HG03521 (cell line): ENCODE data around the gene INPP5B.

ENCODE experiments used
- ATAC-seq: cut with Tn5 transposase; IDR thresholded peaks from one replicate; pipeline ENCODE4 v1.9.1; 2021; ENCODE audit warnings: mild to moderate bottlenecking, moderate library complexity; ENCODE audit not compliant: unreplicated experiment

The INPP5B gene

DNA sequence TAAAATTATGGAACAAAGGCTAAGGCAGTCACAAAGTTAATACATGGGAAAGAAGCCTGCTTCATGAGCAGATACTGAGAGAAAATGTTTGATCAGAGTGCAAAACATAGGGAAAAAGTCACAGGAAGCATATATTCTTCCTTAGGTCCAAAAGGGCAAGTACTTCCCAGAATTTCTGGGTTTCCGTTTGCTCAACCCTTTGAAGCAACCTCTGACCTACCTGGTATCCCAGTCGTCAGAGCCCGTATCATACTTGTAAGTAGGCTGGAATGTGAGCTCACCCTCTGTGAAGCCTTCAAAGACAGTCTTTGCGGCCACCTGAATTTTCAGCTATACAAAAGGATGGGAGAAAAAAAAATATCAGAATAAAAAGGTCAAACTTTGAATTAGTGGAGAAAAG is 67.0 kb downstream of the INPP5B start:
- no peak for ATAC-seq

DNA sequence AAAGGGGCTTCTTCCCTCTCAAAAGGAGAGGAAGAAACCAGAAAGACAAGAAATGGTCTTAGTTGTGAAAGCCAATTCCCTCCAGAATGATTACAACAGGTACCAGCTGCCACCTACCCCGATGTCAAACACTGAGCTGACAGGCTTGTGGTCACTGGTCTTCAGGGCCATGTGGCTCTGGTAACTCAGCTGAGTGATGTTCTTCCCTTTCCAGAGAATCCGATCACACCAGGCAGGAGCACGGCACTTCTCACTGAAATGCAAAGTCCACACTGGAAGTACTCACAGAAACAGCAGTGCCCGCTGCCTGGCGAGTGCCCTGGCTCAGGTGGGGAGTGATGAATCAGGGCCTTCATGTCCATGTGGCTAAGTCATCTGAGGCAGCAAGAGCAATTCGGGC is 68.8 kb downstream of the INPP5B start:
- ATAC-seq = no peak

DNA sequence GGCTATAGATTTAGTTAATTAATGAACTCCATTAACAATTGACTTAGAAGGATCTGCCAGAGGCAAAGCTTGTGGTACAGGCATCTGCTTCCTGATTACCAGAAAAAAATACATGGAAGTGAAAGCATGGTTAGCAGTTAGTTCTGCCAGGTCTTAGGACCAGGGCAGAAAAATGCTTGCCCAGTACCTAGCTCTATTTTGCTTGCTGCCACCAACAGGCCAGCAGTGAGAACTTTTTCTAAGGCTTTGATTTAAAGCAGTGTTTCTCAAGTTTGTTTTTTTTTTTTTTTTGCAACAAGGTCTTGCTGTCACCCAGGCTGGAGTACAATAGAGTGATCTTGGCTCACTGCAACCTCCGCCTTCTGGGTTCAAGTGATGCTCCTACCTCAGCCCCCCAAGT is 71.0 kb downstream of the INPP5B start:
- no peak for ATAC-seq

DNA sequence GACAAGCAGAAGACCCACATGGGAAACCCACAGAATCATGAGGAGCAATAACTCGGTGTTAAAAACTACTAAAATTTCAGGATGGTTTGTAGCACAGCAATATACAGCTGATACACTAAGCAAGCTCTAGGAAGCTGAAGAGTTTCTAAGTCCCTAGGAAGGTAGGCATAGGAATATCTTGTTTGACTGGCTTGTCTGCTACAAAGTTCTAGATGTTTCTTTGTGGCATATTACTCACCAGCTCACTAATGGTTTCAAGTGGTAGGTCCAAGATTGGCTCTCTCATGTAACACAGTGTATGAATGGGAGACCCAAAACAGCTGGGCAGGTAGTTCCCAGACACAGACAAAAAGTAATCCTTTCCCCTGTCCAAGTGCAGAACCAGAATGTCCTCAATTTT is 74.2 kb downstream of the INPP5B start:
- no peak for ATAC-seq

DNA sequence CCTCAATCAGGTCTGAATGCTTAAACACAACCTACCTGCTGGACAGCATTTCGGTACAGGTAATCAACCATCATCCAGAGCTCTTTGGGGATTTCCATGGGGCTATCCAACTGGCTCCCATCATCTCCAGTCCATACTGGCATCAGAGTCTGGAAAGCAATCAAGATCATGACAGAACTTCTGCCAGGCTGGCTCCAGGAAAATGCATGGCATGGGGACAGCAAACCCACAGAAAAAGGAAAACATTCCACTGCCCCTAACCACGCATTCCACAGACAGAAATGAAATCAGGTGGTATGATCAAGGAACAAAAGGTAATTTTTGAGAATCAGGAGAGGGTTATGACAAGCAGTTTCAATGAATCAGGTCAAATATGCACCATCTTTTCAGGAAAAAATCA is 78.4 kb downstream of the INPP5B start:
- ATAC-seq = no peak

DNA sequence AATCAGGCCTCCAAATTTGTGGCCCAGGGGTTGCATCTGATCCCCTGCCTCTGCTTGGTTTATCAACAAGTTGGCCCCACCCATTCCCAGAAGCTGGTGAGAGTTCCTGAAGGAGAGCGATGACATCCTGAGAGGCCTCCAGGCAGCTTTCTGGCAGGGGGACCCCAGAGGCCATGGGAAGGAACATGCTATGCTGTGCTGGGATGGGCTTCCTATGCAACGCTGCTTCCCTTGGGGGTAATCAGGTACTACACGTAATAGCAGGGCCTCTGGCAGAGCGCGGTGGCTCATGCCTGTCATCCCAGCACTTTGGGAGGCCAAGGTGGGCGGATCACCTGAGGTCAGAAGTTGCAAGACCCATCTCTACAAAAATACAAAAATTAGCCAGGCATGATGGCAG is 79.1 kb downstream of the INPP5B start:
- no peak for ATAC-seq

DNA sequence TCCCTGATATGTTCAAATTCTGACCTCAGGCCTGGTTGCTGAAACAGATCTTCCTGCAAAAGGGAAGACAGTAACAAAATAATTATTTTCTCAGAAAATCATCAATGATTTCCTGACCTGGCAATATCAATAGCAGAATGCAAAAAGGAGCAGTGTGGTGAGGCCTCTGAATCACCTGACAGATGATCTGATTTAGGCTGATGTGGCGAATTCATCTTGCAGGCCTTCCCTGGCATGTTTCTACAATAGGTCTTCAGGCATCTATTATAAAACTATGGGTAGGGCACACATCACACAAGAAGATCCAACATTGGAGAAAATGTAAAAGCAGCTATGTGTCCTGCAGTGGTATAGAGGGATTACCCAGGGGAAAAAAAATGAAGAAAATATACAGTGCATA is 80.4 kb downstream of the INPP5B start:
- ATAC-seq = no peak

DNA sequence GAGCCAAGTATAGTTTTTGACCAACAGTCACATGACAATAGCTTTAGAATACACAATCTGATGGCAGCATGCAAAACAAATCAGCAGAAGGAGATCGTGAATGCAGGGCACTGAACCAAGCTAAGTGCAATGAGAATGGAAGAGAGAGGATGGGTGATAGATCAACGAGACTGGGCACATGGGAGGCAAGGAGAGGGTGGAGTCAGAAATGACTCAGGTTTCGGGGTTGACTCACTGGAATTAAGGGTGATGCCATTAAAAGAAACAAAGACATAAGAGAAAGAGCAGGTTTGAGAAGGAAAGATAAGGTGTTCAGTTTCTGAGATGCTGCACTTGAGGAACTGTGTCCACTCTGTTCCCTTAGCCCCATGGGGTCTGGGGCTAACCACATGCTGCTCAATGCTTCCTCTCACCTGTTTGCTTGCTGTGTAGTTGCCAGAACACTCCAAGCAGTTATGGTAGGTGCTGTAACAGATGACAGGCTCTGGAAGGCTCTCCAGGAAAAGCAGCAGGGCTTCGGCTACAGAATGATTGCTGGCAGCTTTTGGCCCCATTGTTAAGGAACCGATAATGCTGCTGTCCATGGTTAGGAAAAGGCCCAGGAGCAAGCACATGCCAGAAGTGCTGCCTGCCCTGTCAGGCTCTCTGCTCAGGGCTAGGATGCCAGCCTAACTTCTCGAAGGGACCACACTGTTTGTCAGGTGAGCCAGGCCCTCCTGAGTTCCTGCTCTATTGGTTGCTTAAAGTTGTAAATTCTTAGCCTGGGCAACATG is 81.3 kb downstream of the INPP5B start:
- no peak for ATAC-seq

DNA sequence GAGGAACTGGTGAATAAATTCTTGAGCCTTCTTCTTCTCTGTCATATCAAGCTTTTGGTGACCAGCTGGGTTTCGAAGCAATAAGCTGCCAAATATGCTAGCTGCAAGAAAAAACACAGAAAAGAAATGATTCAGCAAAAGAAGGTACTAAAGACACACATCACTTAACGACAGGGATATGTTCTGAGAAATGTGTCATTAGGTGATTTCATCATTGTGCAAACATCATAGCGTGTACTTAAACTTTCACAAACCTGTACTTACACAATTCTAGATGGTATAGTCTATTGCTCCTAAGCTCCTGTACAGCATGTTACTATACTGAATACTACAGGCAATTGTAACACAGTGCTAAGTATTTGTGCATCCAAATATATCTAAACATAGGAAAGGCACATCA is 84.5 kb downstream of the INPP5B start:
- no peak for ATAC-seq

DNA sequence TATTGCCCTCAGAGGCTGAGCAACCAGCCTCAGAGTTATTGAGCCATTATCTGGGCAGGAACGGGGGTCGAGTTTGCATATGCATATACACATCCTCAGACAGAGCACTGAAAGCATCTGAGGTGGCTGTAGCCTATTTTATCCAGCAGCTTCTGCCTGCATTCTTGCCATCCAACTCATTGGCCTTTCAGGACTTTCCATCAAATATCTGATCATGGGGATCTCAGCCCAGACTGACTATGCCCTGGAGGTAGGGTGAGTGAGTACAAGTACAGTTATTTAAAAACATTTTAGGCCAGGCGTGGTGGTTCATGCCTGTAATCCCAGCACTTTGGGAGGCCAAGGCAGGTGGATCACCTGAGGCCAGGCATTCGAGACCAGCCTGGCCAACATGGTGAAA is 85.7 kb downstream of the INPP5B start:
- no peak for ATAC-seq

DNA sequence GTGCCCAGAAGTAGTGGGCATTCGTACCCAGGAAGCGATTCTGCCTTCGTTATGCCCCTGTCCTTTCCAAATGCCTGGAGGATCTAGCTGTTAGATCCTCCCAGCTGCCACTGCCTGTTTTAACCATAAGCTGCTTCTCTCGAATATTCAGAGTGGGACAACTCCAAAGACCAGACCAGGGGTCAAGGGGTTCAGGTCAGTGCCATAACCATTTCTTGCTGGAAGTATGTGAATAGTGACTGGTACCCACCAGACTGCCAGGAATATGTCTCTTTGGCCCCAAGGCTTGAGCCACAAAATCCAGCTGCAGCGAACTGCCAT is 86.5 kb downstream of the INPP5B start:
- no peak for ATAC-seq

DNA sequence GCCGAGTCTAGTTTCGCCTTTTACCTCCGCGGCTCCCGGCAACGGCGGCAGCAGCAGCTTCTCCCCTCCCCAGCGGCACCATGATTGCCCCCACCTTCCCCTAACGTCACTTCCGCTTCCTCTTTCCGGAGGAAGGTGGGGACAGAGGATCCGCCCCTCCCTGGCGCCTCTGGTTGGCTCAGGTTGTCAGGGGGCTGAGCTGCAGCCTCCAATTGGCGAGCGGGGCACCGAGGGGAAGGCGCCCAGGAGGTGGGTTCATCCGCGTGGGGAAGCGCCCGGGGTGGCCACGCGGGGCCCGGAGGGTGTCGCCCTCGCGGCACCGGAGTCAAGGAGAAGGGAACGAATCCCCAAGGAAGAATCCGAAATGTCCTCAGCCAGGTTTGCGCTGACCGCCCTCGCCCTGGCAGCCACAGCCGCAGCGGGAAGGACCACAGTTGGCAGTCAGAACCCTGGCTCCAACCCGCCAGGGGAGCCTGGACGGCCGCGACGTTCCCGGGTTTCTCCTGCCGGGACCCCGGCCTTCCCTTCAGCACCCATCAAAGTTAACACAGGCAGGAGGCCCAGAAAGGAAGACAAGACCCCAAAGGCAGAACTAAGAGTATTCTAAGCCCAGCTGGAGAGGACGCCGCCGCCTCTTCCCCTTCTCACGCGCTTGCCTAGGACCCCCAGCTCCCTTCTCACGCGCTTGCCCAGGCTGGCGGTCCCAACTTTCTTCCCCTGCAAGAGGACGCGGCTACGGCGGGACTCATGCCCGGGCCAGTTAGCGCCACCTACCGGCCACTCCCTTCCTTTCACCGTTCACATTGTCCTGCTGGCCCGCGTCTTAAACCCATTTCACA is 87.1 kb downstream of the INPP5B start, which contains the start of gene MTF1:
Gene MTF1, minus strand, starts transcription at position 86 of the 839 bp plus-strand sequence. CDS start 1,934 bp downstream, outside the sequence.
- peak; percentile 90 for ATAC-seq

DNA sequence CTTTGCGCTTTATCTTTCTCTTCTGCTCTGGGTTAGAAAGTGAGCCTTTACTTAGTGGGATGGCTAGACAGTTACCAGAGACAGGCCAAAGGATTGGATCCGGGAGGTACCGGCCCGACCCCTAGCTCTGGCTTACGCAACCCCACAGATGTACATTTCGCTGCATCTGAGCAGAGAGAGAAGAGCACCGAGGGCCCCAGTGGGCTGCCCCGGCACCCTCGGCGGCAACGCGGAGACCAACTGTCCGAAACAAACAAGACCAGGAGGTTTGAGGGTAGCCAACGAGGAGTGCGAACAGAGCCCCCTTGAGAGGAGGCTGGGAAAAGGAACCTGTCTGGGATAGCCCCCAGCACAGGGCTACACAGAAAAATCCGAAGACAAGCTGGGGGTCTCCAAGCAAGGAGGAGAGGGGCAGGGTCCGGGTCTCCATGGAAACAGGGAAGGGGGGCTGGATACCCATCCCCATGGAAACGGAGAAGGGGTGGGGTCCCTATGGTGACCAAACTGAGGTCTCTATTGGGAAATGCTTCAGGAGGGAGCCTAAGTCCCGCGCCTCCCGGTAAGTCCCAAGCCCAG is 87.8 kb downstream of the INPP5B start:
- ATAC-seq = peak; percentile 9

DNA sequence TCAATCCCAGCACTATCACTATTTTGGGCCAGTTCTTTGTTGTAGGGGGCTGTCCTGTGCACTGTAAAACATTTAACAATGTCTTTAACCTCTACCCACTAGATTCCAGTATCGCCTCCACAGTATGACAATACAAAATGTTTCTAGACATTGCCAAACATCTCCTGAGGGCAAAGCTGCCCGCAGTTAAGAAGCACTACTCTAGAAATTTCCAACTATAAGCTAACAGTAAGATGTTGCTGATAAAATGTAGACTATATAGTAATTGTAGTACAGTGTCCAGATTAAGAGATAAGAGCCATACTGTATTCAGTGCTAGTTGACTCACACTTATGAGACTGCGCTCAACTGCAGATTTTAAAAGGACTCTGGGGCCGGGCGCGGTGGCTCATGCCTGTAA is 92.4 kb downstream of the INPP5B start:
- no peak for ATAC-seq

DNA sequence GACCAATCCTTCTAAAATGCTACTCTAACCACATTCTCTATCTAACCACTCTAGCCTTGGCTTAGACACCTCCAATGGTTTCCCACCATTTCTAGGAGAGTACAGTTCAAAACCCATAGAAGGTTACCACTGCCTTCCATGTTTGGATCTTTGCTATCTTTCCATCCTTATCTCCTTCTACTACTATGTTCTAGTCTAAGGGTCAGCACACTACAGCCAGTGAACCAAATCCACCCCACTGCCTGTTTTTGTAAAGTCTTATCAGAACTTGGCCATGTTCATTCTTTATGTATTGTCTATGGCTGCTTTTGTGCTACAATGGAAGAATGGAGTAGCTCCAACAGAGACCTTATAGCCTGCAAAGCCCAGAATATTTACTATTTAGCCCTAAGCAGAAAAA is 93.7 kb downstream of the INPP5B start:
- ATAC-seq = no peak

DNA sequence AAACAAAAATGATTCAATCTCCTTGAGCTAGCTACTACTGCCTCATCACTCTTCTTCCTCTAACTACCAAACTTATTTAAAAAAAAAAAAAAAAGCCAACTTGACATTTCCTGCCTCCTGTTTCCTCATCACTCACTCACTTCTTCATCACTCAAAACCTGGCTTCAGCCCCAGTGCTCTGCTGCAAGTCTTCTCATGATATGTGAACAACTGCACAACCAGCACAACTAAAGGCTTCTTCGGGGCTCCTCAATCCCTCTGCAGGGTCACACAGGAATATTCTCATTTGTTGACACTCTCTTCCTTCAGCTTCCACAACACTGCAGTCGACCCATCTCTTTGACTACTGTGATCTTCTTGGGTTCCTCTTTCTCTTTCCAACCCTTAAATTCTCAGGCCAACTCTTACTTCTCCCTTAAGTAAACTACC is 95.1 kb downstream of the INPP5B start:
- no peak for ATAC-seq

DNA sequence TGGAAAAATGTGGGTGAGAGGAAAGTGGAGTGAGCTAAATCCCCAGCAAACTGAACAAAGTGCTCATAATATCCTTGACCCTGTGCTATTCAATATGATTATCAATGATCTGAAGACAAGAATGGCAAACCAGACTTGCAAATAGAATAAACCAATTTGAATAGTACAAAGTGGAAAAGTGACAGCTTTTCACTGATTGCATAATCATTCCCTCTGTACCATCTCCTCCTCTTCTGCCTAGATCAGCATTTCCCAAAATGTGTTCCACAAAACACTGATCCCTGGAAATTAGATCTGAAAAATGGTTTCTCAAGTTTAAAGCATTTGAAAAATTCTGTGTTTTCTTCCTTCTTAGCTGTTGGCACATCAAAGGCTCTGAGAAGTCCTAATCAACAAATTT is 95.6 kb downstream of the INPP5B start:
- no peak for ATAC-seq

DNA sequence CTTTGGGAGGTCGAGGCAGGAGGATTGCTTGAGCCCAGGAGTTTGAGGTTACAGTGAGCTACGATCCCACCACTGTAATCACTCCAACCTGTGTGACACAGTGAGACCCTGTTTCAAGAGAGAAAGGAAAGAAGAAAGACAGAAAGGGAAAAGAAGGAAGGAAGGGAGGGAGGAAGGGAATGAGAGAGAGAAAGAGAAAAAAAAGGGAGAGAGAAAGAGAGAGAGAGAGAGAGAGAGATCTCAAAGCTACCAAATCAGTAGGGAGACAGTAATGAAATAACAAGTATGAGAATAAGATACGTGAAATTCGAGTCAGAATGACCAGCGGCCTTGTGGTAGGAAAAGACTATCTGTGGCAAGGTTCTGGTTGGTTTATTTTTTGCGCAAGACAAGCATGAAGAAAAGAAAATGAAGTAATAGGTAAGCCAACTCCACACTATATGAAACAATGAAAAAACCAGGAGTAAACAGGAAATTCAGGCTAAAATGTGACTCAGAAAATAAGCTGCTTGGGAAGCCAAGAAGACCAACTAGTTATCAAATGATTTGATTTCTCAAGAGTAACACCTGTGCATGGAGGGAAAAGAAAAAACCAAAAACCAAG is 96.4 kb downstream of the INPP5B start:
- no peak for ATAC-seq

DNA sequence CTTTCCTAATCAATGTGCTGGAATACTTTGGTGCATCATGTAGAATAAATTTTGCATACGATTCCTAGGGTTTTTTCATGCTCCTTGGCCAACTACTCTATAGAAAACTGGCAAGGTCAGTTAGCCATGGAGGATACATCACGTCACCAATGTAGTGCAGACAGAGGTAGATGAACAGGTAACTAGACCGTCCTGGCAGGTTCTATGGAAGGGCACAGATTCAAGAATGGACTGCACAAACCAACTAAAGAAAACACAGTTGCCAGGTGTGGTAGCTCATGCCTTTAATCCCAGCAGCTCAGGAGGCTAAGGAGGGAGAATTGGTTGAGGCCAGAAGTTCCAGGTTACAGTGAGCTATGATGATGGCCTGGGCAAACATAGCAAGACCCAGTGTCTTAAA is 97.4 kb downstream of the INPP5B start:
- ATAC-seq = no peak

DNA sequence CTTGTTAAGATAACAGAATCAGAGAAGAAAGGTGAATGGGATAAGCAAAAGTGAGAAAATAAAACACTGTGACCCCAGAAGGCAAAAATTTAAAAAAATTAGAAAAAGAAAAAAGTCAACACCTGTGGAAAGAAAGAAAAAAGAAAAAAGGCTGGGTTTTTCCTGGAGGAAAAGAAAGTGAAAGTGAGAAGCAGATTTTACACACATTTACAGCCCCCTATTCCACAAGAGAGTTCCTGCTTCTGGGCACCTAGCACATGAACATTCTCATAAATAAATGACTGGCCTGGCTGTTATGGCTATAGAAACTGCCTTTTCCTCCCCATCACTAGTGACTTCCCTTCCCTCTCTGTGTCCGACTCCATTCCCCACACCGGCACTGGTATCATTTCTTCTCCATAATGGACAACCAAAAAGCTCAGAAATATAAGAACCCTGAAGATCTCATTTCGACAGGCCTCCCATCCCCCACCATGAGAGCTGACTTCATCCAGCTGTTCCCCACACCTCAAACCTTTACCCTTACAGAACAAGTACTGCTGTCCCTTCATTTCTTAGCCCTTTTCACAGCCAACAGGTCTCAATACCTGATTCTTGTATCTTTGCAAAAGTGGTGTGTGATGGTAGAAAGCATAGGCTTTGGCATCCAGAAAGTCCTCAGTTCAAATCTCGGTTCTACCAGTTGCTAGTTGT is 100.1 kb downstream of the INPP5B start:
- no peak for ATAC-seq

DNA sequence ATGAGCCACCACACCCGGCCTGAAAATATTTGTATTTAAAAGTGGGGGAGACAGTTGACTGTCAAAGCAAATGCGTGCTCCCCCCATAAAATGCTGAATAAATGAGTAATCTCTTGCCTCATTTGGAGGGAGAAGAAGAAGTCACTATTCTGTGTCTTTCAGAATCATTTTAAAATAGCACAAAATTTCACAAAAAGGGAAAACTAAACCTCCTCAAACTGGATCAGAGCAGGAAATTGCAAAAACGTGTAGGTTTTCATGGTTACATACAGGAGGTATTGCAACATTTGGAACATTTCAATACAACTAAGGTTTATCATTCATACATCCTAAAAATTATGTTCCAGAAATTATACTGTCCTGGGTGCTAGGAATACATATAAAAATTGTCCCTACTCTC is 101.1 kb downstream of the INPP5B start:
- ATAC-seq = no peak
